ENCODE data around the gene HUWE1.

HUWE1 gene

DNA sequence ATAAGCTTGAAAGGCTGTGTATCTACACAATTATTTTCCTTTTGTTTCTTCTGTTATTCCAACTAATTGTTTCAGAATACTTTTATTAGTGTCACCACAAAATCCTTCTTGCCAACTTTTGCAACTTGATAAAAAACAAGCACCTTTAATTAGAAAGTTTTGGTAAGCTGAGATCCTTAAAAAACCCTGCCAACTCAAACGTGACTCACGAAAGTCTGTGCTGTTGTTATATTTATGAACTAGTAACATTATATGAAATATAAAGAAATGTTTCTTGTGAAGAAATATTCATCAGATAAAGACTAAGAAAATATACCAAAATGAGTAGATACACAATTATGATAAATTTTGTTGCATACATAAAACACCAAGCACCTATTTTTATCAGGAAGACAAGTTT lies 49.0 kb downstream of the HUWE1 start:
- TF ChIP-seq, protein P1, sequence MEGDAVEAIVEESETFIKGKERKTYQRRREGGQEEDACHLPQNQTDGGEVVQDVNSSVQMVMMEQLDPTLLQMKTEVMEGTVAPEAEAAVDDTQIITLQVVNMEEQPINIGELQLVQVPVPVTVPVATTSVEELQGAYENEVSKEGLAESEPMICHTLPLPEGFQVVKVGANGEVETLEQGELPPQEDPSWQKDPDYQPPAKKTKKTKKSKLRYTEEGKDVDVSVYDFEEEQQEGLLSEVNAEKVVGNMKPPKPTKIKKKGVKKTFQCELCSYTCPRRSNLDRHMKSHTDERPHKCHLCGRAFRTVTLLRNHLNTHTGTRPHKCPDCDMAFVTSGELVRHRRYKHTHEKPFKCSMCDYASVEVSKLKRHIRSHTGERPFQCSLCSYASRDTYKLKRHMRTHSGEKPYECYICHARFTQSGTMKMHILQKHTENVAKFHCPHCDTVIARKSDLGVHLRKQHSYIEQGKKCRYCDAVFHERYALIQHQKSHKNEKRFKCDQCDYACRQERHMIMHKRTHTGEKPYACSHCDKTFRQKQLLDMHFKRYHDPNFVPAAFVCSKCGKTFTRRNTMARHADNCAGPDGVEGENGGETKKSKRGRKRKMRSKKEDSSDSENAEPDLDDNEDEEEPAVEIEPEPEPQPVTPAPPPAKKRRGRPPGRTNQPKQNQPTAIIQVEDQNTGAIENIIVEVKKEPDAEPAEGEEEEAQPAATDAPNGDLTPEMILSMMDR (conservative IDR thresholded peaks at IDR 0.05): no peak
- no peak overlapping the region for H3K27ac ChIP-seq

DNA sequence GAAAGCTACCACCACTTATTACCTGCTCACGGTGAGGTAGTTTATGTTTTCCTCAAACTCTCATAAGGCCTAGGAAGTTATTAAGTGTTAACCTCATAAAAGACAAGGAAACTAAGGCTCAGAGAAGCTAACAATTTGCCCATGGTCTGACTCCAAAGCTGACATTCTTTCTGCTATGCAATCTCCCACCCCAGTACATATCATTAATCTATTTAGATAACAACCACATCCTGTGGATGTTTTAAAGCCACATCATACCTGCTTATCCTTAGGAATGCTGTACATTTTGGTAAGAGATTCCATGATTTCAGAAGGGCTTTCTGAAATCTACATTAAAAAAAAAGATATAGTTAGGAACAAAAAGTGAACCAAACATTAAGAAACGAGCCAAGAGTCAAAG lies 55.4 kb downstream of the HUWE1 start:
- TF ChIP-seq, protein P1 (conservative IDR thresholded peaks at IDR 0.05): no peak
- no peak overlapping the region for H3K27ac ChIP-seq

DNA sequence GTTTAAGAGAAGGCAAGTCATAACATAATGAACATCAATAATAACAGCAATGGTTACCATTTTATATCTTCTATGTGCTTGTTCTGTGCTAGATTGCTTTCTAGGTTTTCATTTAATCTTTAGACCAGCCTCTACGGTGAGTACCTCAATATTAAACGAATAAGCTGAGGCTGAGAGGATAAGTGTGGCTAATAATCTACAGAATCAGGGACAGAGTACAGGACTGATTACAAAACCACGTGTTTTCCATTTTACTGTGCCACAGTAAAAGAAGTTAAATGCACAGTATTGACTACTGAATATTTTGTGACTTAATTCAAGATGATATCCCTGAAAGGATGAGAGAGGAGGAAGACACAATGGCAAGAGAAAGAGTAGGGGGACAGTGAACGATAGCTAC lies 56.3 kb downstream of the HUWE1 start:
- H3K27ac ChIP-seq: no peak overlapping the region
- TF ChIP-seq, protein P1 (conservative IDR thresholded peaks at IDR 0.05): no peak

DNA sequence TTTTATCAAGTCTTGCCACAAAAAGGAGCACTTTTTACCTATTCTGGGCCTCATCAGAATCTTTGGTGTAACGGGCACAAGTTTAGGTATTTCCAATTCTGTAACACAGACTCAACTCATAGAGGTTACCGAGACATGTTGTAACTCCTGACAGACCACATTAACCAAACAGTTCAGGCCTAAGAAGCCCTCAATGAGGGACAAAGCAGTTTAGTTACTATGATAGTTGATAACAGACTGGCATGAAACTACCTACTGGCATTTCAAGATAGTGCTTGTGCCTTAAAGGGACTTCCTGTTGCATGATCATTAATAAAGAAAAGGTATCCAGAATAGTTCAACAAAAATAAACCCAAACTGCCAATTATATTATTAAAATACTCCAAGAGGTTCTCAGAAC lies 64.1 kb downstream of the HUWE1 start:
- H3K27ac ChIP-seq: no peak overlapping the region
- TF ChIP-seq, protein P1 (conservative IDR thresholded peaks at IDR 0.05): no peak

DNA sequence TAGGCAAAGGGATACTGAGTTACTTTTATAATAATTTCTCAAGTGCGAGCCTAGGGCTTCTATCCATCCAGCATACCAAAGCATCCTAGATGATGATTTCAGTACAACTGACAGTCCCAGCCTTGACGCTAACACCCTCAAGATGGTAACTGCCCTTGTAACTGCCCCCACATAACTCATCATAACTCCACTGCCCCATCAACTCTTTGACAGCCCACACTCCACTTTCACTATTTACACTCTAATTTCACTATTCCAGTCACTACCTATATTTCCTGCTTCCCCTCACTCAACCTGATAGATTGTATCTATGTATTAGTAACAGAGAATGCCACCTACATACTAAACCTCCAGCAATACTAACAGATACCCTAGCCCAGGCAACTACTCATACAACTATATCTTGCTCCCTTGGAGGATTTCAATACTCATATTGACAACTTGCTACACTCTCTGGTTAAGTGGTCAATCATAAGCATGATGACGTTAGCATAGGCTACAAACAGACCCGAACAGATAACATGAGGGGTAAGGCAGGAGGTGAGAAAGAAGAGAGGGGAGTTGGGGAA lies 65.0 kb downstream of the HUWE1 start:
- no peak overlapping the region for H3K27ac ChIP-seq
- TF ChIP-seq, protein P1 (conservative IDR thresholded peaks at IDR 0.05): no peak

DNA sequence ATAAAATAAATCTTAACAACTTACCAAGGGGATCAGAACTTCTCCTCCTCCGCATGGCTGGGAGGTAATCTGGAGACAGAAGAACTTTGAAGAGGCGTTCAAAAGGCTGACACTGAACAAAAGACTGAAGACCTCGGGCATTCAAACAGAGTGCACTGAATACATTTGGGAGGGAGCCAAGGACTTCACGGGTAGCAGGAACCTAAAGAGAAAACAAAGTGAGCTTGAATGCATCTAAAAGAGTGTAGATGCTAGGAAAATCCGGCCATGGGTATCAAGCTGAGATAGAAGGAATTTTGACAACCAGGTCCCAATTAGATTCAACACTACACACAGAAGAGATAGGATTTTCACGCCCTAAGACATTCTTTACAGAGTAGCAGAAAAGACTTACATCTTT lies 69.6 kb downstream of the HUWE1 start:
- TF ChIP-seq, protein P1 (conservative IDR thresholded peaks at IDR 0.05): no peak
- no peak overlapping the region for H3K27ac ChIP-seq

DNA sequence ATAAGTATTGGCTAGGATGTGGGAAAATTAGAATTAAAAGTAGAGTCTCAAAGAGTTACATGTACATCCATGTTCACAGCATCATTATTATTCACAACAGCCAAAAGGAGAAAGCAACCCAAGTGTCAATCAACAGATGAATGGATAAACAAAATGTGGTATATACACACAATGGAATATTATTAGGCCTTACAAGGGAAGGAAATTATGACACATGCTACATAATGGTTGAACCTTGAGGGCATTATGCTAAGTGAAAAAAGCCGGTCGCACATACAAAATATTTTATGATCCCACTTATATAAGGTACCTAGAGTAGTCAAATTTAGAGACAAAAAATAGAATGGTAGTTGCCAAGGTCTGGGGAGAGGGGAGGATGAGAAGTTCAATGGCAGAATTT lies 80.1 kb downstream of the HUWE1 start:
- H3K27ac ChIP-seq: no peak overlapping the region
- TF ChIP-seq, protein P1 (conservative IDR thresholded peaks at IDR 0.05): no peak
